Measurements from ENCODE around the gene LRRC27. TPM values are rescaled to one million over a fixed set of nuclear protein-coding genes. Genes with fewer than 3 reads are reported as not detected.

Gene LRRC27
- total and polyA plus RNA-seq, 4 experiments from 2014 or later, result 0.90 to 3.8 (median 3.0) TPM

GRCh38 chr10:132396494-132397035 is 64.6 kb downstream of the LRRC27 start:
- Histone ChIP-seq H3K9me3 (ENCODE audit: control insufficient read depth in 1 of 2, low read length in 2 of 2) (no peaks in the 10 kb centered on the region), H3K27me3 (ENCODE audit: insufficient read depth, low read length) (no peaks in the 10 kb centered on the region), H3K4me1 (ENCODE audit: insufficient read depth, low read length) (peaks cover 26% of the 10 kb centered on the region), H3K27ac (ENCODE audit: low read depth, low read length) (peak overlapping the region; percentile 62), H3K4me3 (ENCODE audit: low read length in 2 of 2) (no peak overlapping the region), H3K36me3 (ENCODE audit: insufficient read depth, low read length) (no peaks in the 10 kb centered on the region)
- Mint-ChIP-seq H3K4me1 (peaks cover 9 to 27% (median 20%) of the 10 kb centered on the region in 4 donors), H3K9me3 (peaks cover 0 to 8% (median 0%) of the 10 kb centered on the region in 8 donors), H3K27ac (no peak overlapping the region), H3K36me3 (peaks cover 0 to 2% of the 10 kb centered on the region in 2 donors), H3K4me3 (no peak overlapping the region), H3K27me3 (no peaks in the 10 kb centered on the region)
- ChIA-PET CTCF (ENCODE audit: partially characterized antibody) (no interaction called here), POLR2A (ENCODE audit: partially characterized antibody) (interaction anchor here (0.6 to 2.8 kb wide), 5 partner anchors 9 to 167 kb away, joined by 3 to 41 read pairs (median 4); no protein-coding TSS in a partner anchor)
- intact Hi-C loops (cut with micrococcal nuclease), result loop anchor here (1.0 kb wide), 2 partner anchors 50 to 141 kb away; partner anchors contain the start of gene INPP5A
- DNase-seq, result peak; percentile 63 to 80 (median 78)

DNA sequence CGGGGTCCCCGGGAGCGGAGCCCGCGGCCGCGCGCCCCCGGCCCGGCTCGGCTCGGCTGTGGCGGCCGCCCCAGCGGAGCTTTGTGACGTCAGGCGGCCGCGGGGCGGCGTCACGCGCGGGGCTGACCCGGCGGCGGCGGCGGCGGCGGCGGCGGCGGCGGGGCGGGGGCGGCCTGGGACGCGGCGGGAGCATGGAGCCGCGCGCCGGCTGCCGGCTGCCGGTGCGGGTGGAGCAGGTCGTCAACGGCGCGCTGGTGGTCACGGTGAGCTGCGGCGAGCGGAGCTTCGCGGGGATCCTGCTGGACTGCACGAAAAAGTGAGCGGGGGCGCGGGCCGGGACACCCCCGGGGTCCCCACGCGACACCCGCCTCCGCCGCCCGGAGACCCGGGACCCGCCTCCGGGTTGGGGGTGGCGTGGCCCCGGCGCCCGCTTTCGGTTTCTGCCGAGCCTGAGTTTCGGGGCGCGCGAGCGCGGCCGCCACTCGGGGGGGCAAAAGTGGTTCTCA is 65.1 kb downstream of the LRRC27 start, which contains the start of gene PWWP2B:
Gene PWWP2B, plus strand, starts transcription at position 165 of the 506 bp plus-strand sequence. Its CDS starts 27 bp downstream, at position 192.
- Mint-ChIP-seq H3K4me3 (peak within 1 kb of the TSS; percentile 89 to 94 (median 91)), H3K4me1 (peaks cover 7 to 30% (median 17%) of the 10 kb centered on the region in 4 donors), H3K27me3 (no peaks in the 10 kb centered on the region), H3K36me3 (peaks cover 0 to 2% of the 10 kb centered on the region in 2 donors), H3K27ac (peak within 1 kb of the TSS; percentile 76 to 96 (median 90)), H3K9me3 (peaks cover 0 to 5% (median 0%) of the 10 kb centered on the region in 8 donors)
- H3K27me3 ChIP-seq (ENCODE audit: insufficient read depth, low read length), result no peaks in the 10 kb centered on the region
- peak within 1 kb of the TSS; percentile 28 to 69 for H3K4me3 ChIP-seq (ENCODE audit: low read length in 2 of 2)
- ChIA-PET POLR2A (ENCODE audit: partially characterized antibody) (interaction anchor here (0.6 to 2.8 kb wide), 6 partner anchors 9 to 167 kb away, joined by 3 to 41 read pairs (median 4); no protein-coding TSS in a partner anchor), CTCF (ENCODE audit: partially characterized antibody) (interaction anchor here (0.6 to 1.4 kb wide), 4 partner anchors 46 to 55 kb away, joined by 3 to 6 read pairs (median 3); no protein-coding TSS in a partner anchor)
- H3K9me3 ChIP-seq (ENCODE audit: control insufficient read depth in 1 of 2, low read length in 2 of 2), result no peaks in the 10 kb centered on the region
- intact Hi-C loops (cut with micrococcal nuclease), result loop anchor here (1.0 kb wide), 1 partner anchor 140 kb away; the partner anchor contains the start of gene INPP5A
- H3K27ac ChIP-seq (ENCODE audit: low read depth, low read length), result peak within 1 kb of the TSS; percentile 62
- peaks cover 26% of the 10 kb centered on the region for H3K4me1 ChIP-seq (ENCODE audit: insufficient read depth, low read length)
- no peaks in the 10 kb centered on the region for H3K36me3 ChIP-seq (ENCODE audit: insufficient read depth, low read length)
- peak; percentile 54 to 77 (median 65) for DNase-seq

DNA sequence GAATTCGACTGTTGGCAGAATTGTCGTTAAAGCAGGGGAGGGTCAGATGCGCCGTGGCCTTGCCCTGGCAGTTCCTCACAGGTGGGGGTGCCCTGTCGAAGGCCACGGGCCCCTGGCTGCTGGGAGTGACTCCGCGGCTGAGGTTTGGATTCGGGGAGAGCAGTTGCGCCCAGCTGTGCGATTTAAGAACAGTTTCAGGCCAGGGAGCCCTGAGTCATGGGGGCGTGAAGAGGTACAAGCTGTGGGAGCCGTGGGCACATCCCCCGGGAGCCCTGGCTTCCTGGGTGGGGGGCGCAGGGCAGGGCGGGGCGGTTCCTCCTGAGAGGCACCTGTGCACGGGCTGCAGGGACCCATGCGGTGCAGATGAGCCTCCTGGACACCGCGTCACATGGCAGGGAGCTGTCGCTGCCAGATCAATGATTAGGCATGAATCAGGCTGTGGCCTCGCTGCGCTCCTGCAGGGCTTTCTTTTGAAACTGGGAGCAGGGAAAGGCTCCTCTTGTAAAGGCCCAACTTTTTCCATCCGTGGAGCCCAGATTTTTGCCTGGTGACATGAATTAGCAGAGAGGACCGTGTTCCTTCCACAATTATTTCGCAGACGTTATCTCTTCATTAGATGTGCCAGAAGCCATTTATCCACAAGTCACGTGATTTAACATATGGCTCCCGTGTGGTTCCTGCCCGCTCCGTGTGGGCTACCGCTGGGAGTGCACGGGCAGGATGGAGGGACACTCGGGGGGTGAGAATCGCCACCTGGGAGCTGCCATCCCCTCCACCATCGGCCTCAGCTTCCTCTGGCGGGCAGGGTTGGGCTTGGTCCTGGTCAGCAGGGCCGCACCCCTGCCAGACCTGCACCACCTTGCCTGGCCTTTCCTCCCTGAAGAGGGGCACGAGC is 65.9 kb downstream of the LRRC27 start:
- H3K27me3 ChIP-seq (ENCODE audit: insufficient read depth, low read length), result no peaks in the 10 kb centered on the region
- peaks cover 0 to 2% of the 10 kb centered on the region in 2 donors for H3K36me3 Mint-ChIP-seq
- no peaks in the 10 kb centered on the region for H3K9me3 ChIP-seq (ENCODE audit: control insufficient read depth in 1 of 2, low read length in 2 of 2)
- POLR2A ChIA-PET (ENCODE audit: partially characterized antibody), result interaction anchor here (0.6 to 2.8 kb wide), 4 partner anchors 10 to 54 kb away, joined by 3 to 41 read pairs (median 4); no protein-coding TSS in a partner anchor
- intact Hi-C loops (cut with micrococcal nuclease), result loop anchor here (1.0 kb wide), 1 partner anchor 139 kb away; the partner anchor contains the start of gene INPP5A
- H3K36me3 ChIP-seq (ENCODE audit: insufficient read depth, low read length), result no peaks in the 10 kb centered on the region
- peak overlapping the region; percentile 28 to 69 for H3K4me3 ChIP-seq (ENCODE audit: low read length in 2 of 2)
- peak overlapping the region; percentile 52 for H3K27ac ChIP-seq (ENCODE audit: low read depth, low read length)
- H3K27me3 Mint-ChIP-seq, result no peaks in the 10 kb centered on the region
- H3K27ac Mint-ChIP-seq, result peak overlapping the region; percentile 76 to 96 (median 90)
- H3K4me3 Mint-ChIP-seq, result peak overlapping the region; percentile 89 to 94 (median 91)
- no peaks in the 10 kb centered on the region for H3K9me3 Mint-ChIP-seq
- peaks cover 6 to 30% (median 12%) of the 10 kb centered on the region in 4 donors for H3K4me1 Mint-ChIP-seq
- CTCF ChIA-PET (ENCODE audit: partially characterized antibody), result interaction anchor here (0.6 to 1.4 kb wide), 6 partner anchors 10 to 54 kb away, joined by 3 to 7 read pairs (median 3); no protein-coding TSS in a partner anchor
- peak; percentile 20 to 66 (median 25) for DNase-seq
- H3K4me1 ChIP-seq (ENCODE audit: insufficient read depth, low read length), result peaks cover 26% of the 10 kb centered on the region

DNA sequence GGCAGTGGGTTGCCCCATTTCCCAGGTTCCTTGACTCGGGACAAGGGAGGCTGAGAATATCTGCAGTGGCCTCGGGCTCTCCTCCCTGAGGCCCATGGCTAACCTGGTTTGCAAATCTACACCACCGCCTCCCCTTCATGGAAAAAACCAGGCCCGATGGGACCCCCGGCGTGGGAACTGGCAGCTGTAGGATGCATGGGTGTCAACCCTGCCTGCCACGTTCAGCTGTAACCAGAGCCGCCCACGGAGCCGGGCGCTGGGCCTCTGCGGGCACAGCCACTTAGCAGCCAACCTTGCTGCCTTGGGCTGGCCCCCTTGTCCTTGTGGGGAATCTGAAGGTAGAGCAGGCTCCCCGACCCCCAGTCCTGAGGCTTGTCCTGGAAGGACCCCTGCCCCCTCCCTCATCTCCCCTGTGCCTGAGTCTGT is 66.6 kb downstream of the LRRC27 start:
- H3K9me3 ChIP-seq (ENCODE audit: control insufficient read depth in 1 of 2, low read length in 2 of 2), result no peaks in the 10 kb centered on the region
- peaks cover 26% of the 10 kb centered on the region for H3K4me1 ChIP-seq (ENCODE audit: insufficient read depth, low read length)
- H3K4me3 Mint-ChIP-seq, result peak overlapping the region in 6 of 8 donors; percentile 30 to 93 (median 89)
- no peaks in the 10 kb centered on the region for H3K27me3 Mint-ChIP-seq
- H3K27ac Mint-ChIP-seq, result peak overlapping the region in 2 of 7 donors; percentile 42 to 53
- peaks cover 0 to 2% (median 0%) of the 10 kb centered on the region in 8 donors for H3K9me3 Mint-ChIP-seq
- intact Hi-C loops (cut with micrococcal nuclease), result no loop called here
- H3K36me3 Mint-ChIP-seq, result peaks cover 0 to 2% of the 10 kb centered on the region in 2 donors
- H3K27me3 ChIP-seq (ENCODE audit: insufficient read depth, low read length), result no peaks in the 10 kb centered on the region
- H3K36me3 ChIP-seq (ENCODE audit: insufficient read depth, low read length), result no peaks in the 10 kb centered on the region
- ChIA-PET CTCF (ENCODE audit: partially characterized antibody) (interaction anchor here (0.7 kb wide), 1 partner anchor 48 kb away, joined by 7 read pairs; no protein-coding TSS in a partner anchor), POLR2A (ENCODE audit: partially characterized antibody) (no interaction called here)
- H3K27ac ChIP-seq (ENCODE audit: low read depth, low read length), result no peak overlapping the region
- DNase-seq, result no peak
- H3K4me3 ChIP-seq (ENCODE audit: low read length in 2 of 2), result peak overlapping the region in 1 of 2 donors; percentile 28
- H3K4me1 Mint-ChIP-seq, result peaks cover 8 to 33% (median 12%) of the 10 kb centered on the region in 4 donors

GRCh38 chr10:132399117-132400035 is 67.4 kb downstream of the LRRC27 start:
- ChIA-PET CTCF (ENCODE audit: partially characterized antibody) (no interaction called here), POLR2A (ENCODE audit: partially characterized antibody) (no interaction called here)
- intact Hi-C loops (cut with micrococcal nuclease), result no loop called here
- Mint-ChIP-seq H3K4me1 (peaks cover 8 to 33% (median 12%) of the 10 kb centered on the region in 4 donors), H3K27ac (peak overlapping the region in 6 of 7 donors; percentile 42 to 68 (median 62)), H3K36me3 (peaks cover 0 to 4% of the 10 kb centered on the region in 2 donors), H3K4me3 (peak overlapping the region; percentile 29 to 65 (median 50)), H3K9me3 (peaks cover 0 to 2% (median 0%) of the 10 kb centered on the region in 8 donors), H3K27me3 (no peaks in the 10 kb centered on the region)
- no peak overlapping the region for H3K27ac ChIP-seq (ENCODE audit: low read depth, low read length)
- H3K27me3 ChIP-seq (ENCODE audit: insufficient read depth, low read length), result no peaks in the 10 kb centered on the region
- no peak for DNase-seq
- H3K36me3 ChIP-seq (ENCODE audit: insufficient read depth, low read length), result no peaks in the 10 kb centered on the region
- H3K4me3 ChIP-seq (ENCODE audit: low read length in 2 of 2), result no peak overlapping the region
- H3K9me3 ChIP-seq (ENCODE audit: control insufficient read depth in 1 of 2, low read length in 2 of 2), result no peaks in the 10 kb centered on the region
- peaks cover 26% of the 10 kb centered on the region for H3K4me1 ChIP-seq (ENCODE audit: insufficient read depth, low read length)

GRCh38 chr10:132400041-132400546 is 68.1 kb downstream of the LRRC27 start:
- H3K27ac Mint-ChIP-seq, result peak overlapping the region in 3 of 7 donors; percentile 24 to 60 (median 25)
- no peaks in the 10 kb centered on the region for H3K27me3 Mint-ChIP-seq
- H3K27ac ChIP-seq (ENCODE audit: low read depth, low read length), result no peak overlapping the region
- H3K9me3 ChIP-seq (ENCODE audit: control insufficient read depth in 1 of 2, low read length in 2 of 2), result no peaks in the 10 kb centered on the region
- no peak for DNase-seq
- H3K36me3 ChIP-seq (ENCODE audit: insufficient read depth, low read length), result no peaks in the 10 kb centered on the region
- peaks cover 0 to 4% of the 10 kb centered on the region in 2 donors for H3K36me3 Mint-ChIP-seq
- intact Hi-C loops (cut with micrococcal nuclease), result no loop called here
- CTCF ChIA-PET (ENCODE audit: partially characterized antibody), result no interaction called here
- peaks cover 26% of the 10 kb centered on the region for H3K4me1 ChIP-seq (ENCODE audit: insufficient read depth, low read length)
- no peaks in the 10 kb centered on the region for H3K27me3 ChIP-seq (ENCODE audit: insufficient read depth, low read length)
- H3K9me3 Mint-ChIP-seq, result peaks cover 0 to 2% (median 0%) of the 10 kb centered on the region in 8 donors
- H3K4me1 Mint-ChIP-seq, result peaks cover 8 to 33% (median 9%) of the 10 kb centered on the region in 4 donors
- peak overlapping the region in 2 of 8 donors; percentile 26 to 49 for H3K4me3 Mint-ChIP-seq
- POLR2A ChIA-PET (ENCODE audit: partially characterized antibody), result no interaction called here
- H3K4me3 ChIP-seq (ENCODE audit: low read length in 2 of 2), result no peak overlapping the region

All from CD4-positive, alpha-beta memory T cell (primary cell).